HG03571 (cell line): ENCODE measurements around the gene COL5A2.

ENCODE experiments used
- ATAC-seq: cut with Tn5 transposase; IDR thresholded peaks from one replicate; pipeline ENCODE4 v1.9.1; 2021; ENCODE audit not compliant: unreplicated experiment

Gene COL5A2

DNA sequence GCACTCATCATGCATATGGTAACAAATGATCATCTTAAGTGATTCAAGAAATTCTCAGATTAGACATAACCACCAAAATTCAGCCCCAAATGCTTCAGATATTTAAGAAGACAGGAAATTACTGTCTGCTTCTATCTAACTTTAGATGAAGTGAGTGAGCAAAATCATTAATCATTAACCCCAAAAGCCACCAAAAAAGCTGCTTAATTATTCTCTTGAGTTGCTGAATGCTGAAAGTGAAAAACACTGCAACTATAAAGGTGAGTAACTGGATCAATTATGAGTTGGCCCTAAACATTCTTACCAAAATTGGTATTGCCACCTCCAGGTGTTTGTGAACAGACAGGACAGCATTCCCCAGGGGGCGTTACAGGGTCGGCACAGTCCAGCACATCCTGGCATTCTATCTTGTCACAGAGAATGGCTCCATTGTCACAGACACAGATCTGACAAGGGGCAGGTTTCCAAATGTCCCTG lies 69.6 kb downstream of the COL5A2 start:
- peak; percentile 93 for ATAC-seq

DNA sequence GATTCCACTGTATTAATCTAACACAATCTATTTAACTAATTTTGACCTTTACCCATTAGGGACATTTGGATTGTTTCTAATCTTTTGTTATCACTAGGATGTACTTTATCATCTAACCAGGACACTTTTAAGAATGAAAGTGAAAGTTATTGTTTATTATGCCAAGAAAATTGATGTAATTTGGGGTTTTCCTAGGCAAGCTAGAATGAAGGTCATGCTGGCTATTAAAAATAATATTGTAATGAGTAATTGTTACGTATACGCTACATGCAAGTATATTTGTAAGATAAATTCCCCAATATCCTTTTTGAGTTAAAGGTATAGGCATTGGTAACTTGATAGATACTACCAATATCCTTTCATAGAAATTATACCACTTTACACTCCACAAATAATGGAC lies 74.6 kb downstream of the COL5A2 start:
- no peak for ATAC-seq

- ATAC-seq, result no peak
Observed at GRCh38 chr2:189102735-189103134, 76.8 kb downstream of the COL5A2 start.

GRCh38 chr2:189097934-189098333 lies 81.6 kb downstream of the COL5A2 start:
- ATAC-seq, result no peak

- no peak for ATAC-seq
Observed at GRCh38 chr2:189096769-189097447, 82.7 kb downstream of the COL5A2 start.

- ATAC-seq, result no peak
Observed at GRCh38 chr2:189095101-189095500, 84.5 kb downstream of the COL5A2 start.

- no peak for ATAC-seq
Observed at GRCh38 chr2:189092936-189093335, 86.6 kb downstream of the COL5A2 start.

GRCh38 chr2:189091253-189091652 lies 88.3 kb downstream of the COL5A2 start:
- no peak for ATAC-seq

DNA sequence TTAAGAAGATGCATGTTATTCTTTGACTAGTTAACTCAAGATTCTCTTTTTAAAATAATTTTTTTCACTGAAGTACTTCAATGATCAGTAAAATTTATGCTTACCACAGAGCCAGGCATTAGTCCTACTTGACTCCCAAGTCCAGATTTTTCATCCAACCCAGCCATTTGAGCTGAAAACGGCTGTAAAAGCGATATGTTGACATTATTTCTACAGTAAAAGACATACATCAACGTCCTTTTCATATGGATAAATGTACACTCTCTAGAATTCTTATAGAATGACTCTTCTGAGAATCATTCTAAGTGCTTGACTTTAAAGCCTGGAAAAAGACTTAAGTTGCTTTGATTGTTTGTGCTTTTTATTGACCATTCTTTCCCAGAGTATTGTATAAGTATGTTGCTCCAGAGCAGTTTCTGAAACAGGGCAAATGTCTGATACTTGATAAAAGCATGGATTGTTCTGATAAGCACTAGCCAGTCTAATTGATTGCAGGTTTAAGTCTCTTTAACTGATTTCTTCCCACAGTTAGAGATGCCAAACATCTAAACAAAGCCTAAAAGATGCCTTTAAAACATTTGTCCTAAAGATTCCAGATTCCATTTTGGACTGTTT lies 90.9 kb downstream of the COL5A2 start:
- no peak for ATAC-seq

DNA sequence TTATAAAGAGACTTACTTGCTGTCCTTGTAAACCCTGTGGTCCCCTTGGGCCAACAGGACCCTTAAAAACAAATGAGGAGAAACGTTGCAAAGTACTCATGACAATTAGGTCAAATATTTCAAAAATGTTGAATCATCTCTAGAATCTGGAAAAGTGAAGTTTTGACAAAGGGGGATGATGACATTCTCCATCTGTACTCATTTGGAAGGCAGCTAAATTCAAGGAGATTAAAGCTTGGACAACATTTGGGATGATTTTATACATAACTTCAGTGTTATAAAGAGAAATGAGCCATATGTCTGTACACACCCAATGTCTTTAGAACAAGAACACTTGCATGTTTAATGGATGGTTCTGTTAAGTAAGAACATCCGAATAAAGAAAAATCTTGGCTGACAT lies 92.9 kb downstream of the COL5A2 start:
- ATAC-seq, result no peak

DNA sequence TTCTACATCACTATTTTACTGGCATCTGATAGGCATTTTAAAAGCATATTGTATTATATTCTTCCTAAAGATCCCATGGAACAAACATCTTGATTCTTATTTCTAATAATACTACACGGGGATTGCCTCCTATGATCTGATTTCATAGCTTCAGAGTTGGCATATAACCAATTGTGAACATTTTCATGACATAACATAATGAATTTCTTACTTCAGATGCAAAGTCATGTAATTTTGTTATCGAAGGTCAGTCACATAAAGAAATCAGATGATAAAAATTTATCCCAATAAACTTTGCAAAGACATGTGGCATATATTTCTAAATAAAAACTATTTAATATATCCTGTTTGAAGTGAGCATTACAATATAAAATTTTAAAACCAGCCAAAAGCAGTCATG lies 93.3 kb downstream of the COL5A2 start:
- ATAC-seq, result no peak

DNA sequence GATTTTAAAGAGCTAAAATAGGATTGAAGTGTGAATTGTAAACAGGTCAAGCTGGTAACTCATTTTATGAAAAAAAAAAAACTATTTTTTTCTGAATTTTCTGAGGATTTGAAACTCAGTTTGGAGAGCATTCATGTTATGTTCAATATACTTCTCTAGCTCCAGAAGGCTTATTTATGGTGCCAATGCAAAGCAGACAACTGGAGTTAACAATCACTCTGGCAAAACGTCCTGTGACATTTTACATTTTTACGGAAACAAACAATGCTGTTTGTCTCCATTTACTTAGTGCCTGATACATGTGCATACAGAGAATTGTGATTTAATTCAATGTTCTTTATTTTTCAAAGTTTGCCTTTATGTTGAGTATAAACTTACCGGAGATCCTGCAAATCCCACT lies 96.0 kb downstream of the COL5A2 start:
- ATAC-seq, result no peak

GRCh38 chr2:189083106-189083505 lies 96.5 kb downstream of the COL5A2 start:
- no peak for ATAC-seq

GRCh38 chr2:189082376-189082975 lies 97.1 kb downstream of the COL5A2 start:
- ATAC-seq, result no peak

GRCh38 chr2:189076572-189076971 lies 103.0 kb downstream of the COL5A2 start:
- no peak for ATAC-seq

DNA sequence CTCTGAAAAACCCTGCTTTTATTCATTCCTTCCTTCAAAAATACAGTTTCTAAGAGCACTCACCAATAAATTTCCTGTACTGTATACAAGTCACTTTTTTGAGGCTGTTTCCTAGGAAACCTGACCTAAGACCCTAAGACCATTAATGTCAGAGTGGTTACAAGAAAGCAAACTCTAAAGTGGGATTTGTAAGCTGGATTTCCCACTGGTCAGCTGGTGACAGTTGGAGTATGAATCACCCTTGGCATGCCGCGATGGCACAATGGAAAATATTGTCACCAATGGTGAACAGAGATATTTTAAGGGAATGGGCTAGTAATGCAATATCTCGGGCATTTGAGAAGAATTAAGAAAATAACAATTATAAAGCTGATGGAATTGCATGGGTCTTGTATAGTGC lies 103.4 kb downstream of the COL5A2 start:
- ATAC-seq, result no peak

GRCh38 chr2:189074506-189074905 lies 105.1 kb downstream of the COL5A2 start:
- ATAC-seq, result no peak

GRCh38 chr2:189072036-189072435 lies 107.5 kb downstream of the COL5A2 start:
- ATAC-seq, result no peak

DNA sequence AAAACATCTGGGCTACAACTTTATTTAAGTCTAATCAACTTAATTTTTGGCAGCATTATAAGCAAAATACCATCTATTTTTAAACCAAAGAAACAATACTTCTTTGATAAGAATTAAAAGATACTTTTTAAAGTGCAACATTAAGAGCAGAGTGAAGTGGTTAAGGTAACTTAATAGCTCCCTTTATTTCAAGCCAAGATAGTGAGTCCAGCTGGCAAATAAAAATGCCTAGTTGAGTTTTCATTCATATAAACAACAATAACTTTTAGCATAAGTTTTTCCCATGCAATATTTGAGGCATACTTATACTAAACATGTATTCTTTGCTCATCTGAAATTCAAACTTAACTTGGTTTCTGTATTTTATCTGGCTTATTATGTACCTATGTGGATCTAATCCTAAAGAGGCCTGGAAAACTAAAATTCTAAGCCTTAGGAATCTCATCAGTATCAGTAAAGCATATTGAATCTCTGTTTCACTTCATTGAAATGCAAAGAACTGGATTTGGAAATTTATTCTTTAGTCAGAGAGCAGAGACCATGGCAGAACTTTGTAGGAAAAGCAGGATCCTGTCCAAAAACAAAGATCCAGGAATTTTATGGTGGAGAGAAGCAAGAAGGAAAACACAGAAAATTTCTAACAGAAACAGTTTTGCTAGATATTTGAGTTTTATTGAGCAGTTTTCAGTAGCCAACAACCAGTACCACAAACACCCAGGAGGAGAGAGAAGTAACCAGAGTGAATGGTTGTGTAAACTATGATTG lies 109.5 kb downstream of the COL5A2 start:
- ATAC-seq, result no peak

GRCh38 chr2:189066037-189066436 lies 113.5 kb downstream of the COL5A2 start:
- ATAC-seq, result no peak

DNA sequence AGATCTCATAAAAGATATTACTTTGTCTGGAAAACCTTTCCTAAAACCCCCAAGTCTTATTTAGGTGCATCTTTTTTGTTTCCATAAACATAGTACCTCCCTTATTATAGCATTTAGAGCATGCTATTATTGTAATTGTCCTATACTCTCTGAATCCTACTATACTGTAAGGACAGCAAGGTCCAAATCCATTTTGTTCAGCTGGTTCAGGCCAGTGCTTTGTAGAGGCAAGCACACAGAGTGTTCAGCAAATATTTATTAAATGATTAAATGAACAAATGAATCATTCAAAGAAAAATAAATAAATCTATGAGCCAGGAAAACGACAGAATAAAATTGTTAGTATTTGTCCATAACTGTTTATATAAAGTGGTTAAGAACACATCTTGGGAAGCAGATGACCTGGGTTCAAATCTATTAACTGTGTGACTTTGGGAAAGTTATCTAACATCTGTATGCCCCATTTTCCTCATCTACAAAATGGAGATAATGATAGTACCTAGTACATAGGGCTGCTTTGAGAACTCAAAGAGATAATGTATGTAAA lies 119.4 kb downstream of the COL5A2 start:
- ATAC-seq, result no peak
